Stimulated activated CD8-positive, alpha-beta memory T cell treated with anti-CD3 and anti-CD28 coated beads, Interleukin-7, amount 100 ng/mL, for 48 hours (primary cell): Measurements from ENCODE around the gene PHYHIPL.

Source experiments
- DNase-seq, 2 donors: peaks; one replicate each; pipeline ENCODE4 v3.0.0-alpha.2; 2020; ENCODE audit warnings: low read depth in 1 of 2; ENCODE audit errors: extremely low read depth in 1 of 2

Gene PHYHIPL

DNA sequence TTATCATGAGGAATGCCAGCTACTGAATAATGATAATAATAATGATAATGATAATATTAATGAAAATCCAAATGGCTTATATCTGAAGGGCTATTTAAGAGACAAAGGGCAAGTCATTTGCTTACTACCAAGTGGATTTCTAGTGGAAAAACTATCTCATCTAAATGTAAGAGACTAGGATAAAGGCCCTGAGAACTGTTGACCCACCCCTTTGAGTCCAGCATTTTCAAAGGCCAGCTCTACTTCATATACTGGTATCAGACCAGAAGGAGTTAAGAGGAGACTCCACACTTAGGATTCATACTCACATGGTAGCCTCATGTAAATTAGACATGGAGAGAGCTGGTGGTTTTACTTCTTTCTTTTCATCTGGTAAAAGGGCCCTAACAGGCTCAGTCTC is 76.0 kb downstream of the PHYHIPL start:
- DNase-seq, result no peak

GRCh38 chr10:59255463-59255862 is 79.0 kb downstream of the PHYHIPL start:
- DNase-seq, result no peak

DNA sequence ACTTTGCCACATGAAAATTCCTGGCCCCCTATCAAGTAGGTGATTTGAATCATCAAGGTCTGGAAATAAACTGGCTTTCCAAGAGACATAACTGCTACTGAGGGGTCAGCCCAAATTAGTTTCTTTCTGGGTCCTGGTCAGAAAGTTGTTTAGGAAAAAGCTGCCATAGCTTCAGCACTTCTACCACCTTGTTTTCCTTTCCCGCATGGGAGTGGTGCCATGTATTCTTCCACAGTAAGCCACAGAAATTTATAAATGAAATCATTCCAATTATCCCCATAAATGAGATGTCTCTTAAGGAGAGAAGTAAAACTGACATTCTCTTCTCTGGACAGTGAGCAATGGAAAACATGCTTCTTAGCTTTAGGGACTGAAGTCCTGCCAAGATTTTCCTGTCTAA is 80.8 kb downstream of the PHYHIPL start:
- no peak for DNase-seq

GRCh38 chr10:59258890-59259289 is 82.4 kb downstream of the PHYHIPL start:
- no peak for DNase-seq

GRCh38 chr10:59265141-59265540 is 88.7 kb downstream of the PHYHIPL start:
- no peak for DNase-seq

- DNase-seq, result no peak
Measured at GRCh38 chr10:59266321-59266720, 89.9 kb downstream of the PHYHIPL start.

DNA sequence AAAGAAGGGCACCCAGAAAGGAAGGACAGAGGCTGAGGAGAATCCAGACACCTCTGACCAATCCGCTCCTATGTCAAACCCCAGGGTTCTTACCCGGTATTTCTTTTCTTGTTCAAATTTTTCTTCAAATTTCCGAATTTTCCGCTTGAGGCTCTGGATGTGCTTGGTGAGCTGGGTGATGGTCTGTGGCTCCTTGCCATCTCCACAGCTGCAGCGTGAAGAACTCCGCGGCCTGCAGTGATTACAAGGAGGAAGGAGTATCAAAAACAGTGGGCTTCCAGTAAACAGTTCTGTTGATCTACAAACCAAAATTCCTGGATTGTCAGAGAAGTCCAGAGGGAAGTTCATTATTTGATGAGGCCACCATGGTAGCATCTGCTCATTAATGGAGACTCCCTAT is 92.0 kb downstream of the PHYHIPL start:
- no peak for DNase-seq

DNA sequence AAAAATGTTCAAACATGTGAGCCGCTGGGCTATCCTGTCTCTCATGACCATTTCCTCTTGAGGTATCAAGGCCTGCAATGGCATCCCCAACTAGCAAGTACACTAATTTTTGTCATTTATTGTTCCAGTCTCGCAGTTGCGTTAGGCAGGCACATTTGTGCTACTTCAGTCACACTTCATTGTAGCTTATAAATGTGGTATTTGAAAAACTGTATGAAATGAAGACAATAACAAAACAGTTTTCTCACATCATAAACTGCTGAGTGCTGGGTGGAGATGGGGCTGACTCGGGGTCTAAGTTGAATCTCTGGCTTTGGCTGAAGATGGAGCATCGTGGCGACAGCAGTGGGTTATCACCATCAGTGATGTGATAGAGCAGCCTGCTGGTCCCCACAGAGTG is 93.2 kb downstream of the PHYHIPL start:
- DNase-seq, result no peak

- no peak for DNase-seq
Measured at GRCh38 chr10:59270492-59270891, 94.0 kb downstream of the PHYHIPL start.

GRCh38 chr10:59271160-59271559 is 94.7 kb downstream of the PHYHIPL start:
- no peak for DNase-seq

DNA sequence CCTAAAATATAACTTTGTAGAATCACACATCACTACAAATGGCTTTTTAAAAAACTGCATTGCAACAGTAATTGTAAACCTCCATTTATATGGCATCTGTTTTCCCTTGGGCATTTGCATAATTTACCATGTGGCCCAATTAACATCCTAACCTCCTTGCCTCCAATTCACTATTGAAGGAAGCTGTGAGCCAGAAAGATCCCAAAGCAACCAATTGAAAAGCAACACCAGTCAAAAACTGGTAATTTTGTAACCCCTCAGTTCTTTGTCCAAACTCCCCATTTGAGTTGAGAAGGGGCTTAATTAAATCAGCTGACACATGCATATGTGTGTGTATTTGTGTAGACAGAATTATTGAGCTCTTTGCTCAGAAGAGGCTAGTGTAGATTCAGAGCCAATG is 95.6 kb downstream of the PHYHIPL start:
- no peak for DNase-seq

DNA sequence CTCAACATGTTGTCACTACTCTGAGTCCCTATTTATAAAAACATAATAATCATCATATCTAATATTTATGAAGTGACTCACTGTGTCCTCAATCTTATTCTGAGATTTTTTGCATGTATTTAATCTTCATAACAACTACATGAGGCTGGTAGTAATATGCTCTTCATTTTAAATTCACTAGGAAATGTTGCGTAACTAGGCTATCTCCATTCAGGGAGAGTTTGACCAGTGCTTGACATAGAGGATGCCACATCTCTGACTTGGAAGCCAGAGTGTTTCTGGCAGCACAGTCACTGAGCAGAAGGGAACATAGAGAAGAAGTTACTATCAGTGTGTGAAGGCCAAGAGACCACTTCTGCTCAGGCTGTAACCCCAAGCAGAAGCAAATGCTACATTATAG is 97.0 kb downstream of the PHYHIPL start:
- no peak for DNase-seq

- no peak for DNase-seq
Measured at GRCh38 chr10:59276133-59276532, 99.7 kb downstream of the PHYHIPL start.

- no peak for DNase-seq
Measured at GRCh38 chr10:59276919-59277318, 100.5 kb downstream of the PHYHIPL start.

DNA sequence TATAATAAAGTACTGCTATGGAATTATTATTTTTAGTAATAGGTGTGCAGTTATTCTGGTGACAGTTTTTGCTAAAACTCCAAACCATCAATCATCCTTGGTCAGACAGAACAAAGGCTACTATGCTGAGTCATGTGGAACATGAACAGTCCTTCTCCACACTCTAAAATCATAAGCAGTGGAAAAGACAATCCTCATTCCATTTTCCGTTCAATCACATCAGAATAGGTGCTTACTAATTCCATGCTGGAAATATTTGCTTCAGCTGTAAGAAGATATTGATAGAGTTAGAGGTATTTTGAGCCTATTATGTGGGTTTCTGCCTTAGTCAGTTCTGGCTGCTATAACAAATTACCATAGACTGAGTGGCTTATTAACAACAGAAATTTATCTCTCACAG is 103.0 kb downstream of the PHYHIPL start:
- no peak for DNase-seq

DNA sequence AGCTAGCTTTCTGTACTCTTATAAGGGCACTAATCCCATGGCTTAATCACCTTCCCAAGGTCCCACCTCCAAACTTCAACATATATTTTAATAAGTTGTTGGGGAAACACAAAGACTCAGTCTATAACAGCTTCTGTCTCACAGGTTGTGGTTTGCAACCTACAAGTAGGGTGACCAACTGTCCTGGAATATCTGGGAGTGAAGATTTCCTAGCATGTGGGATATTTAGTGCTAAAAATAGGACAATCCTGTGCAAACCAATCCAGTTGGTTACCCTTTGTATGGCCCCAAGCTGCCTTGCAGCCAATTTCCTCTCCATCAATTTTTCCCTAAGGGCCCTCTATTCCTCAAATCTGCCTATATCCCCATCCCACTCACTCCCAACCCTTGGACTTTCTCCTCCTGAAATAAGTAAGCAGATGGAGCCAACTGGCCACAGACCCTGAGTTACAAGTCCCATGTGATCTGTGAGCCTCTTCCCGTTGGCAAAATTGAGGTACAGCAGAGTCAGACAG is 103.6 kb downstream of the PHYHIPL start:
- DNase-seq, result no peak

GRCh38 chr10:59281861-59282260 is 105.4 kb downstream of the PHYHIPL start:
- DNase-seq, result no peak

GRCh38 chr10:59283456-59284091 is 107.1 kb downstream of the PHYHIPL start:
- DNase-seq, result no peak

GRCh38 chr10:59284118-59284975 is 107.9 kb downstream of the PHYHIPL start:
- no peak for DNase-seq

- no peak for DNase-seq
Measured at GRCh38 chr10:59285073-59285472, 108.6 kb downstream of the PHYHIPL start.

- no peak for DNase-seq
Measured at GRCh38 chr10:59285848-59286247, 109.4 kb downstream of the PHYHIPL start.

DNA sequence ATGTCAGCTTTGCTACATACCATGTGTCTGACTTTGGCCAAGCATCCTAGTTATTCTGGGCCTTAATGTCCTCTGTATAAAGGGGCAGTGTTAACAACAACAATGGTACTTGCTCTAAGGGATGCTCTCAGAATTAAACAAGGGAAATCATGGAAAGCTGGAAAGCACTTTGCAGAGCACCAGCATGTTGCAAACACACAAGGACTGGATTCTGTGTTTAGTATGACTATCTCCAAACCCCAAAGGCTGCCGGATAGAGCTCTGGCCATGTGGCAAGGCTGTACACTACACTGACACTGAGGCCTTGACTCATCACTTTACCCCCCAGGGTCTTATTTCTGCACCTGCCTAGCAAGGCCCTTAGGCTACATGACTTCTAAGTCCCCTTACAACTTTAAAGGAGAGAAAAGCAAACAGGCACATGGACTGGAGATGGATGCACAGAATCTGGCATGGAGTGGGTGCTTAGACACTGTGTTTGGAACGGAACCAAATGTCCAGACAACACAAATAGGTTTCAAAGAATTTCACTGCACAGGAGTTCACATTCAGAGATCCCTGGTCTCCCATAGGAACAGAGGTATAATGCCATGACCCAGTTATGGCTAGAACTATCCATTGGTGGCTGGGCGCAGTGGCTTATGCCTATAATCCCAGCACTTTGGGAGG is 111.3 kb downstream of the PHYHIPL start:
- no peak for DNase-seq
